Measurements from ENCODE around the gene STXBP4. TPM values are rescaled to one million over a fixed set of nuclear protein-coding genes. Genes with fewer than 3 reads are reported as not detected.

Gene STXBP4
- total RNA-seq, 1 experiment from 2014 or later: 12.0 TPM

DNA sequence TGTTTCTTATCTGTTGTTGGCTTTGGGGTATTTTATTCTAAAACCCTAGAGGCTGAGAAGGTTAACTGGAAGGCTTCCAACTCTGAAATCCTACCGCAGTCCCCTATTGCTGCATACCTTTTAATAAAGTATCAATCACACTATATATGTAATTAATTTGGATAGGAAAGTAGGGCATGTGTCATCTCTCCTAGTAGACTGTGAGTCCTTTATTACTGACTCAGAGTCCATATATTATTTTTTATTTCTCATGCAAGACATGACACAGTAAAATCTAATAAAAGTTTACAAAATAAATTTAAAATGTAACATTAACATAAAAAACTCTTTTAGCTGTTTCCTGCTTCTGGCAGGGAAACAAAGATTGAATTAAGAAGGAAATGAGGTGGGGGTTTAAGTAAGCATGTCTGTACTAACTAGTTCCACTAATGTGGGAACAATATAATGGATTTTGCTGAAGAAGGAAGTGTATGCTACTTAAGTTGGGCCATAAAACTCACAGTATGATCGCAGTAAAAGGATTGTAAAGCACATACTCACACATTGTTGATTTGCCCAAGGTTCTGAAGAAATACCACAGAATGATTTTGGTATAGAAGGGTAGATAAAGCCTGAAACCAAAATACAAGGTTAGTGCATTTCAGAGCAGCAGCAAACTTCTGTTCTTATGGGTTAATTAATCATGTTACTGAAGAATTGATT lies 198.6 kb downstream of the STXBP4 start:
- DNase-seq (ENCODE audit: low spot score) (no peak), ATAC-seq (no peak)
- 0 out of 2 replicates have a peak, but pooled peaks cover 3% of the 10 kb centered on the region for H3K4me1 Mint-ChIP-seq
- no peak overlapping the region for H3K27ac Mint-ChIP-seq
- H3K27me3 Mint-ChIP-seq (ENCODE audit: low read depth): no peaks in the 10 kb centered on the region
- no peak for TF ChIP-seq FOXK1 (CRISPR knock-in tag; IDR thresholded peaks at IDR 0.05)
- TF ChIP-seq, protein P1, sequence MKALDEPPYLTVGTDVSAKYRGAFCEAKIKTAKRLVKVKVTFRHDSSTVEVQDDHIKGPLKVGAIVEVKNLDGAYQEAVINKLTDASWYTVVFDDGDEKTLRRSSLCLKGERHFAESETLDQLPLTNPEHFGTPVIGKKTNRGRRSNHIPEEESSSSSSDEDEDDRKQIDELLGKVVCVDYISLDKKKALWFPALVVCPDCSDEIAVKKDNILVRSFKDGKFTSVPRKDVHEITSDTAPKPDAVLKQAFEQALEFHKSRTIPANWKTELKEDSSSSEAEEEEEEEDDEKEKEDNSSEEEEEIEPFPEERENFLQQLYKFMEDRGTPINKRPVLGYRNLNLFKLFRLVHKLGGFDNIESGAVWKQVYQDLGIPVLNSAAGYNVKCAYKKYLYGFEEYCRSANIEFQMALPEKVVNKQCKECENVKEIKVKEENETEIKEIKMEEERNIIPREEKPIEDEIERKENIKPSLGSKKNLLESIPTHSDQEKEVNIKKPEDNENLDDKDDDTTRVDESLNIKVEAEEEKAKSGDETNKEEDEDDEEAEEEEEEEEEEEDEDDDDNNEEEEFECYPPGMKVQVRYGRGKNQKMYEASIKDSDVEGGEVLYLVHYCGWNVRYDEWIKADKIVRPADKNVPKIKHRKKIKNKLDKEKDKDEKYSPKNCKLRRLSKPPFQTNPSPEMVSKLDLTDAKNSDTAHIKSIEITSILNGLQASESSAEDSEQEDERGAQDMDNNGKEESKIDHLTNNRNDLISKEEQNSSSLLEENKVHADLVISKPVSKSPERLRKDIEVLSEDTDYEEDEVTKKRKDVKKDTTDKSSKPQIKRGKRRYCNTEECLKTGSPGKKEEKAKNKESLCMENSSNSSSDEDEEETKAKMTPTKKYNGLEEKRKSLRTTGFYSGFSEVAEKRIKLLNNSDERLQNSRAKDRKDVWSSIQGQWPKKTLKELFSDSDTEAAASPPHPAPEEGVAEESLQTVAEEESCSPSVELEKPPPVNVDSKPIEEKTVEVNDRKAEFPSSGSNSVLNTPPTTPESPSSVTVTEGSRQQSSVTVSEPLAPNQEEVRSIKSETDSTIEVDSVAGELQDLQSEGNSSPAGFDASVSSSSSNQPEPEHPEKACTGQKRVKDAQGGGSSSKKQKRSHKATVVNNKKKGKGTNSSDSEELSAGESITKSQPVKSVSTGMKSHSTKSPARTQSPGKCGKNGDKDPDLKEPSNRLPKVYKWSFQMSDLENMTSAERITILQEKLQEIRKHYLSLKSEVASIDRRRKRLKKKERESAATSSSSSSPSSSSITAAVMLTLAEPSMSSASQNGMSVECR (CRISPR knock-in tag; IDR thresholded peaks at IDR 0.05; ENCODE audit: borderline replicate concordance): no peak
- TF ChIP-seq ZNF416 (CRISPR knock-in tag; IDR thresholded peaks at IDR 0.05): no peak
- ChIA-PET POLR2A (no interaction called here), CTCF (interaction anchor here (1.0 kb wide), 1 partner anchor 190 kb away, joined by 3 read pairs; no protein-coding TSS in a partner anchor)
- no peaks in the 10 kb centered on the region for H3K36me3 Mint-ChIP-seq
- H3K4me3 Mint-ChIP-seq: no peak overlapping the region
- H3K9me3 Mint-ChIP-seq: no peaks in the 10 kb centered on the region

DNA sequence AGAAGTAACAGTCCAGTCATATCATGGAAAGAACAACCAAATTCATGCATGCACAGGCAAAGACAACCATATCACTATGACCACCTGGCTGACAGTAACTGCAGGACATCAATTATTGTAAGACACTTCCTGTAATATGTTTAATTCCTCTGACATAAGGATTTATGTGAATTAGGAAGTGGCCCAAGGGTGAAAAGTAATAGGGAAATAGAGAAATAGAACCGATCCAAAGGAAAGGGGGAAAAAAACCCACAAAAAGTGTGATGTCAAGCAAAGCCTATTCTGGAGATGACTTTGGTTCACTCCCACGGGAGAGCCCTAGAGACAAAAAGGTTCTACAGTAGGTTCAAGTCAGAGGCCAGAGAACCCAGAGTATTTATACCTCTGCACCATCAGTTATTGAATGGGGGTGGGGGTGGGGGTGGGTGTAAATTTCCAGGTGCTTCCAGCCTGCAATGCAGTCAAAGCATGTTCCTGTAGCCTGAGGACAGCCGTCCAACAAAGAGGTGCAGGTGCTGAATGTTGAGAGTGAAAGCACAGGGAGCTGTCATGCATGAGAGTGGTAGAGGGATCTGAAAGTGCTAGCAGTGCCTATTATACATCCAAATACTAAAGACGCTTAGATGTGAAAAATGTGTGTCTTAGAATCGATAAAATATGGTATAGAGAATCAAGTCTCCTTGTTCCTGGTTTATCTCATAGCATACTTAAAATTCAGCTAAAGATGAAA lies 200.6 kb downstream of the STXBP4 start:
- ChIA-PET CTCF (no interaction called here), POLR2A (no interaction called here)
- H3K4me1 Mint-ChIP-seq: no peaks in the 10 kb centered on the region
- no peak overlapping the region for H3K4me3 Mint-ChIP-seq
- no peaks in the 10 kb centered on the region for H3K27me3 Mint-ChIP-seq (ENCODE audit: low read depth)
- peaks cover 11% of the 10 kb centered on the region for H3K9me3 Mint-ChIP-seq
- no peak overlapping the region for H3K27ac Mint-ChIP-seq
- ATAC-seq (no peak), DNase-seq (ENCODE audit: low spot score) (no peak)
- H3K36me3 Mint-ChIP-seq: peaks cover 10% of the 10 kb centered on the region
- TF ChIP-seq OVOL2 (CRISPR knock-in tag; IDR thresholded peaks at IDR 0.05; ENCODE audit: borderline replicate concordance) (no peak), HMGA2 (CRISPR knock-in tag; IDR thresholded peaks at IDR 0.05) (no peak), RELA (CRISPR knock-in tag; IDR thresholded peaks at IDR 0.05; ENCODE audit: borderline replicate concordance) (no peak), JUN (CRISPR knock-in tag; IDR thresholded peaks at IDR 0.05) (no peak), KAT7 (CRISPR knock-in tag; IDR thresholded peaks at IDR 0.05; ENCODE audit: borderline replicate concordance) (no peak), EMX1 (CRISPR knock-in tag; IDR thresholded peaks at IDR 0.05) (no peak), ELF4 (CRISPR knock-in tag; IDR thresholded peaks at IDR 0.05; ENCODE audit: low read depth) (no peak), ZNF232 (CRISPR knock-in tag; IDR thresholded peaks at IDR 0.05) (no peak), TCF7 (CRISPR knock-in tag; IDR thresholded peaks at IDR 0.05; ENCODE audit: low read depth) (no peak)
- TF ChIP-seq, protein P2, sequence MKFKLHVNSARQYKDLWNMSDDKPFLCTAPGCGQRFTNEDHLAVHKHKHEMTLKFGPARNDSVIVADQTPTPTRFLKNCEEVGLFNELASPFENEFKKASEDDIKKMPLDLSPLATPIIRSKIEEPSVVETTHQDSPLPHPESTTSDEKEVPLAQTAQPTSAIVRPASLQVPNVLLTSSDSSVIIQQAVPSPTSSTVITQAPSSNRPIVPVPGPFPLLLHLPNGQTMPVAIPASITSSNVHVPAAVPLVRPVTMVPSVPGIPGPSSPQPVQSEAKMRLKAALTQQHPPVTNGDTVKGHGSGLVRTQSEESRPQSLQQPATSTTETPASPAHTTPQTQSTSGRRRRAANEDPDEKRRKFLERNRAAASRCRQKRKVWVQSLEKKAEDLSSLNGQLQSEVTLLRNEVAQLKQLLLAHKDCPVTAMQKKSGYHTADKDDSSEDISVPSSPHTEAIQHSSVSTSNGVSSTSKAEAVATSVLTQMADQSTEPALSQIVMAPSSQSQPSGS (CRISPR knock-in tag; IDR thresholded peaks at IDR 0.05; ENCODE audit: borderline replicate concordance, low read depth): no peak
- TF ChIP-seq, protein P3, sequence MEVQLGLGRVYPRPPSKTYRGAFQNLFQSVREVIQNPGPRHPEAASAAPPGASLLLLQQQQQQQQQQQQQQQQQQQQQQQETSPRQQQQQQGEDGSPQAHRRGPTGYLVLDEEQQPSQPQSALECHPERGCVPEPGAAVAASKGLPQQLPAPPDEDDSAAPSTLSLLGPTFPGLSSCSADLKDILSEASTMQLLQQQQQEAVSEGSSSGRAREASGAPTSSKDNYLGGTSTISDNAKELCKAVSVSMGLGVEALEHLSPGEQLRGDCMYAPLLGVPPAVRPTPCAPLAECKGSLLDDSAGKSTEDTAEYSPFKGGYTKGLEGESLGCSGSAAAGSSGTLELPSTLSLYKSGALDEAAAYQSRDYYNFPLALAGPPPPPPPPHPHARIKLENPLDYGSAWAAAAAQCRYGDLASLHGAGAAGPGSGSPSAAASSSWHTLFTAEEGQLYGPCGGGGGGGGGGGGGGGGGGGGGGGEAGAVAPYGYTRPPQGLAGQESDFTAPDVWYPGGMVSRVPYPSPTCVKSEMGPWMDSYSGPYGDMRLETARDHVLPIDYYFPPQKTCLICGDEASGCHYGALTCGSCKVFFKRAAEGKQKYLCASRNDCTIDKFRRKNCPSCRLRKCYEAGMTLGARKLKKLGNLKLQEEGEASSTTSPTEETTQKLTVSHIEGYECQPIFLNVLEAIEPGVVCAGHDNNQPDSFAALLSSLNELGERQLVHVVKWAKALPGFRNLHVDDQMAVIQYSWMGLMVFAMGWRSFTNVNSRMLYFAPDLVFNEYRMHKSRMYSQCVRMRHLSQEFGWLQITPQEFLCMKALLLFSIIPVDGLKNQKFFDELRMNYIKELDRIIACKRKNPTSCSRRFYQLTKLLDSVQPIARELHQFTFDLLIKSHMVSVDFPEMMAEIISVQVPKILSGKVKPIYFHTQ (CRISPR knock-in tag; IDR thresholded peaks at IDR 0.05): no peak
- TF ChIP-seq, protein P4, sequence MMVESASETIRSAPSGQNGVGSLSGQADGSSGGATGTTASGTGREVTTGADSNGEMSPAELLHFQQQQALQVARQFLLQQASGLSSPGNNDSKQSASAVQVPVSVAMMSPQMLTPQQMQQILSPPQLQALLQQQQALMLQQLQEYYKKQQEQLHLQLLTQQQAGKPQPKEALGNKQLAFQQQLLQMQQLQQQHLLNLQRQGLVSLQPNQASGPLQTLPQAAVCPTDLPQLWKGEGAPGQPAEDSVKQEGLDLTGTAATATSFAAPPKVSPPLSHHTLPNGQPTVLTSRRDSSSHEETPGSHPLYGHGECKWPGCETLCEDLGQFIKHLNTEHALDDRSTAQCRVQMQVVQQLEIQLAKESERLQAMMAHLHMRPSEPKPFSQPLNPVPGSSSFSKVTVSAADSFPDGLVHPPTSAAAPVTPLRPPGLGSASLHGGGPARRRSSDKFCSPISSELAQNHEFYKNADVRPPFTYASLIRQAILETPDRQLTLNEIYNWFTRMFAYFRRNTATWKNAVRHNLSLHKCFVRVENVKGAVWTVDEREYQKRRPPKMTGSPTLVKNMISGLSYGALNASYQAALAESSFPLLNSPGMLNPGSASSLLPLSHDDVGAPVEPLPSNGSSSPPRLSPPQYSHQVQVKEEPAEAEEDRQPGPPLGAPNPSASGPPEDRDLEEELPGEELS (CRISPR knock-in tag; IDR thresholded peaks at IDR 0.05): no peak
- TF ChIP-seq, protein P5, sequence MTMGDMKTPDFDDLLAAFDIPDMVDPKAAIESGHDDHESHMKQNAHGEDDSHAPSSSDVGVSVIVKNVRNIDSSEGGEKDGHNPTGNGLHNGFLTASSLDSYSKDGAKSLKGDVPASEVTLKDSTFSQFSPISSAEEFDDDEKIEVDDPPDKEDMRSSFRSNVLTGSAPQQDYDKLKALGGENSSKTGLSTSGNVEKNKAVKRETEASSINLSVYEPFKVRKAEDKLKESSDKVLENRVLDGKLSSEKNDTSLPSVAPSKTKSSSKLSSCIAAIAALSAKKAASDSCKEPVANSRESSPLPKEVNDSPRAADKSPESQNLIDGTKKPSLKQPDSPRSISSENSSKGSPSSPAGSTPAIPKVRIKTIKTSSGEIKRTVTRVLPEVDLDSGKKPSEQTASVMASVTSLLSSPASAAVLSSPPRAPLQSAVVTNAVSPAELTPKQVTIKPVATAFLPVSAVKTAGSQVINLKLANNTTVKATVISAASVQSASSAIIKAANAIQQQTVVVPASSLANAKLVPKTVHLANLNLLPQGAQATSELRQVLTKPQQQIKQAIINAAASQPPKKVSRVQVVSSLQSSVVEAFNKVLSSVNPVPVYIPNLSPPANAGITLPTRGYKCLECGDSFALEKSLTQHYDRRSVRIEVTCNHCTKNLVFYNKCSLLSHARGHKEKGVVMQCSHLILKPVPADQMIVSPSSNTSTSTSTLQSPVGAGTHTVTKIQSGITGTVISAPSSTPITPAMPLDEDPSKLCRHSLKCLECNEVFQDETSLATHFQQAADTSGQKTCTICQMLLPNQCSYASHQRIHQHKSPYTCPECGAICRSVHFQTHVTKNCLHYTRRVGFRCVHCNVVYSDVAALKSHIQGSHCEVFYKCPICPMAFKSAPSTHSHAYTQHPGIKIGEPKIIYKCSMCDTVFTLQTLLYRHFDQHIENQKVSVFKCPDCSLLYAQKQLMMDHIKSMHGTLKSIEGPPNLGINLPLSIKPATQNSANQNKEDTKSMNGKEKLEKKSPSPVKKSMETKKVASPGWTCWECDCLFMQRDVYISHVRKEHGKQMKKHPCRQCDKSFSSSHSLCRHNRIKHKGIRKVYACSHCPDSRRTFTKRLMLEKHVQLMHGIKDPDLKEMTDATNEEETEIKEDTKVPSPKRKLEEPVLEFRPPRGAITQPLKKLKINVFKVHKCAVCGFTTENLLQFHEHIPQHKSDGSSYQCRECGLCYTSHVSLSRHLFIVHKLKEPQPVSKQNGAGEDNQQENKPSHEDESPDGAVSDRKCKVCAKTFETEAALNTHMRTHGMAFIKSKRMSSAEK (CRISPR knock-in tag; IDR thresholded peaks at IDR 0.05; ENCODE audit: borderline replicate concordance): no peak
- TF ChIP-seq, protein P6, sequence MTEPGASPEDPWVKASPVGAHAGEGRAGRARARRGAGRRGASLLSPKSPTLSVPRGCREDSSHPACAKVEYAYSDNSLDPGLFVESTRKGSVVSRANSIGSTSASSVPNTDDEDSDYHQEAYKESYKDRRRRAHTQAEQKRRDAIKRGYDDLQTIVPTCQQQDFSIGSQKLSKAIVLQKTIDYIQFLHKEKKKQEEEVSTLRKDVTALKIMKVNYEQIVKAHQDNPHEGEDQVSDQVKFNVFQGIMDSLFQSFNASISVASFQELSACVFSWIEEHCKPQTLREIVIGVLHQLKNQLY (CRISPR knock-in tag; IDR thresholded peaks at IDR 0.05): no peak

Measured in WTC11 (cell line).